HEK293T (cell line): ENCODE results near the gene MSX1.

Source experiments
- FOXA1 ChIP-seq: fragments of 450-650 bp; IDR thresholded peaks from 2 replicates; pipeline ENCODE4 v1.6.1; 2016; ENCODE audit warnings: mild to moderate bottlenecking
- FOXK2 ChIP-seq: fragments of 450-650 bp; IDR thresholded peaks from 2 replicates; pipeline ENCODE4 v1.6.1; 2016; ENCODE audit warnings: mild to moderate bottlenecking
- FOXM1 ChIP-seq: fragments of 450-650 bp; IDR thresholded peaks from 2 replicates; pipeline ENCODE4 v1.6.1; 2017; ENCODE audit warnings: mild to moderate bottlenecking, borderline replicate concordance
- LEF1 ChIP-seq: fragments of 450-650 bp; IDR thresholded peaks from 2 replicates; pipeline ENCODE4 v1.6.1; 2017; ENCODE audit warnings: mild to moderate bottlenecking, borderline replicate concordance
- NFRKB ChIP-seq: fragments of 450-650 bp; IDR thresholded peaks from 2 replicates; pipeline ENCODE4 v1.6.1; 2016; ENCODE audit warnings: mild to moderate bottlenecking, moderate library complexity
- PKNOX1 ChIP-seq: fragments of 450-650 bp; IDR thresholded peaks from 2 replicates; pipeline ENCODE4 v1.6.1; 2016
- SP1 ChIP-seq: fragments of 450-650 bp; IDR thresholded peaks from 2 replicates; pipeline ENCODE4 v1.6.1; 2017
- SUZ12 ChIP-seq: fragments of 450-650 bp; IDR thresholded peaks from 2 replicates; pipeline ENCODE4 v1.6.1; 2016; ENCODE audit warnings: mild to moderate bottlenecking
- ZNF384 ChIP-seq: fragments of 450-650 bp; IDR thresholded peaks from 2 replicates; pipeline ENCODE4 v1.6.1; 2016

DNA sequence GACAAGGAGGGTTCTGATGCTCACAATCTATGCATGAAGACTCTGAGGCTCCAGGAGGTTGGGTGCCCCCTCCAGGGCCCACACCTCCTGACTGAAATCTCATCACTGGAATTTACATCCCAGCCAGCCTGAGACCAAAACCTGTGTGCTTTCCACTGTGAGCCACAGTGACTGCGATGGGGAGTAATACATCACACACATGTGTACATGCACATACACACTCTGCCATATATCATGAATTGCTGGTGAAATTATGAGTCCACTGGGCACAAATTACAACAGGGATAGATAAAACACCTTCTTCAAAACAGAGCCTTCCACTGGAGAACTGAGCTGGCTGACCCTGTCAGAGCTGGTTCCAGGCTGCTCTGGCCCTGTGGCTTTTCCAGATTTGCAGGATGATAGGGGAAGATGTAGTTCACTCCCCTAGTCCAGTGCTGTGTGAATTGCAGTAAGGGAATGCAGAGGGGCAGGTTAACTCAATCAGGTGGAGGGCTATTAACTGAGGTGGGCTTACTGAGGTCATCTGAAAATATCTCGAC is 35.8 kb upstream of the MSX1 start:
- TF ChIP-seq FOXK2 (no peak), FOXM1 (no peak), LEF1 (no peak), PKNOX1 (no peak), SUZ12 (no peak), FOXA1 (no peak), ZNF384 (no peak), SP1 (no peak), NFRKB (no peak)
